ENCODE results near the gene AVL9.

DNA sequence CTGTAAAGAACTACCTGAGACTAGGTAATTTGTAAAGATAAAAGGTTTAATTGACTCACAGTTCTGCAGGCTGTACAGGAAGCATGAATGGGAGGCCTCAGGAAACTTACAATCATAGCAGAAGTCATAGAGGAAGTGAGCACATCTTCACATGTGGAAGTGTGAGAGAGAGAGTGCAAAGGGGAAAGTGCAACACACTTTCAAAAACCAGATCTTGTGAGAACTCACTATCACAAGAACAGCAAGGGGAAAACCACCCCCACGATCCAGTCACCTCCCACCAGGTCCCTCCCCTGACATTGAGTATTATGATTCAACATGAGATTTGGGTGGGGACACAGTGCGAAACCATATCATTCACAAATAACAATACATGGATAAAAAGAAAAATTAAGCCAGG is 24.5 kb downstream of the AVL9 start:
- TF ChIP-seq CREB1 (IDR thresholded peaks at IDR 0.05) = no peak
- no peak for TF ChIP-seq CREB1 (CRISPR knock-in tag; IDR thresholded peaks at IDR 0.05)
- TF ChIP-seq ZNF354B (CRISPR knock-in tag; IDR thresholded peaks at IDR 0.05) = no peak
- TF ChIP-seq ZNF431 (CRISPR knock-in tag; IDR thresholded peaks at IDR 0.05; ENCODE audit: borderline replicate concordance, low read depth) = no peak
- TF ChIP-seq SOX6 (IDR thresholded peaks at IDR 0.05) = no peak
- TF ChIP-seq SOX6 (CRISPR knock-in tag; IDR thresholded peaks at IDR 0.05) = no peak

Data from HepG2 (cell line).